Articular chondrocyte of knee joint (primary cell): Measurements from ENCODE around the gene ASB6. TPM values are rescaled to one million over a fixed set of nuclear protein-coding genes. Genes with fewer than 3 reads are reported as not detected.

Source experiments
- total RNA-seq: library from RNA; depleted of rRNA; stranded (reverse); fragments of >200 nt; gene quantifications from 2 replicates; pipeline ENCODE4 v1.2.3, GENCODE V29; 2012

The ASB6 gene
- total RNA-seq, result 17.1 and 19.7 TPM in 2 replicates

DNA sequence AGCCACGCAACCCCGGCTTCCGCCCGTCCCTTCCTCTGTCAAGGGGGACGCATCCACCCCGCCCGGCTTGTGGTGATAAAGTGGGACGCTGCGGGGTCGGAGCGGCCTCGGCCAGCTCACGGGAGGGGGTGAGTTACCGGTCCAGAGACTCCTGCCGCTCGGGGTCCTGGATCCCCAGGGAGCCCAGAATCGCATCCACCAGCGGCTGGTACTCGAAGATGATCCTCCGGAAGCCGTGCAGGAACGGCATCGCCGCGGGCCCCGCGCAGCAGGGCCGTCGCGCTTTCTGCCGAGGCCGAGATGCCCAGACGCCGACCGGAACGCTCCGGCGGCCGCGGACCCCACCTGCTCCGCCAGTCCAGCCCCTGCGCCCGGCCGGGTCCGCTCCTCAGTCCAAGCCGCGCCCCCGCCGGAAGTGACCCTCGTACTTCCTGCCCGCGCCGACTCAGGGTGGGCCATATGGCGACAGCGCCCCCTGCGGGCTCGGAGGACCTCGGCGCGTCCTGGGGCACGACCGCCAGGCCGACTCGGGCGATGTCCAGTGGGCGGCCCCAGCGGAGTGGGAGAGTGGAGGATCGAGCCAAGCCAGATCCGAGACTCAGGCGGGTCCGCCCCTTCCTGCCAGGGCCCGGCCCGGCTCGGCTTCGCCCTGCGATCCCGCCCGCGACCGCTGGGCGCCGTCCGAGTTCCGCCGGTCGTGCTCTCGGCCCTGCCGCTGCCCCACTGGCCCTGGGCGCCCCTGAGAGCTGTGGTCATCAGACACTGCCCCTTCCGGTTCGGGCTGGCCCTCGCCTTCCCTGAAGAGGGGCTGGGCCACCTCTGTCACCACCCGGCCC lies at the start of gene ASB6:
Gene ASB6 (minus strand): TSS at position 402 of the 836 bp plus-strand sequence. CDS start 152 bp downstream, at position 250.

DNA sequence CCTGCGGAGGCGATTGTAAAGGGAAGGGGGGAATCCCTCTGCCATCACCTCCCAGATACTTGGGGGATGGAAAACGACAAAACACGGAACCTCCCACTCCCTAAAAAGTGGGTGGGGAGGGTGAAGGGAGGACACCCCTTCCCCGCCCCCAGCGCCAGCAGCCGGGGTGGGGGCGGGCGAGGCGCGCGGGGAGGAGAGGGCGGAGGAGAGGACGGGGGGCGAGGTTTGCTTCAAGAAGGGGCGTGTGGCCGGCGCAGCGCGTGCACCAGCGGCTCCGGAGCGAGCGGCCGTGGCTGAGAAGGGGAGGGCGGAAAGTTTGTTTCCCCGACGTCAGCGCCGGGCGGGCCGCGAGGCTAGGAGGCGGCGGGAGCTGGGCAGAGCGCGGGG lies 23.4 kb upstream of the ASB6 start, which contains the start of gene PRRX2:
Gene PRRX2 (plus strand): TSS at position 259 of the 387 bp plus-strand sequence. CDS start 221 bp downstream, outside the sequence.

DNA sequence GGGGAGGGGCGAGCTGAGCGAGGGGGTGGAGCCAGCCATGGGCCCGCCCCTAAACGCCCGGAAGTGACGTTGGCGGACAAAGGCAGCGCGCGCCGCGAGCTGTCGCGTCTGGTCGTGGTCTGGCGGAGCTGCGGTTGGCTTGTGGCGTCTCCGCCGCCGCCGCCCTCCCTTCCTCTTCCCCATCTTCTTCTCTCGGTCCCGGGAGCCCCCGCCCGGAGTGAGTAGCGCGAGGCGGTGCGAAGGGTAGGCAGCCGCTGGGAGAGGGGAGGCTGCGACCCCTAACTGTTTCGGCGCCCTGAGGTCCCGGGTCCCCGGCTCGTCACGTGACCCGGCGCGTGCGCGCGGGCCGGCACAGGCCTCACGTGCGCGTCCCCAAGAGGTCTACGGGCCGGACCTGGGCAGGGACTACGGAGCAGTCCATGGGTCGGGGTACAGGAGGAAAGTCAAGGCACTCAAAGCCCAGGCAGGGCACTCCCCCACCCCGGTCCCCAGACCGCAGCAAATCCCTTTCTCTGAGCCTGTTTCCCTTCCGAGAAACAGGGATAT lies 15.8 kb downstream of the ASB6 start, which contains the start of gene NTMT1:
Gene NTMT1 (plus strand): TSS at position 85 of the 546 bp plus-strand sequence. CDS start 6,541 bp downstream, outside the sequence.

DNA sequence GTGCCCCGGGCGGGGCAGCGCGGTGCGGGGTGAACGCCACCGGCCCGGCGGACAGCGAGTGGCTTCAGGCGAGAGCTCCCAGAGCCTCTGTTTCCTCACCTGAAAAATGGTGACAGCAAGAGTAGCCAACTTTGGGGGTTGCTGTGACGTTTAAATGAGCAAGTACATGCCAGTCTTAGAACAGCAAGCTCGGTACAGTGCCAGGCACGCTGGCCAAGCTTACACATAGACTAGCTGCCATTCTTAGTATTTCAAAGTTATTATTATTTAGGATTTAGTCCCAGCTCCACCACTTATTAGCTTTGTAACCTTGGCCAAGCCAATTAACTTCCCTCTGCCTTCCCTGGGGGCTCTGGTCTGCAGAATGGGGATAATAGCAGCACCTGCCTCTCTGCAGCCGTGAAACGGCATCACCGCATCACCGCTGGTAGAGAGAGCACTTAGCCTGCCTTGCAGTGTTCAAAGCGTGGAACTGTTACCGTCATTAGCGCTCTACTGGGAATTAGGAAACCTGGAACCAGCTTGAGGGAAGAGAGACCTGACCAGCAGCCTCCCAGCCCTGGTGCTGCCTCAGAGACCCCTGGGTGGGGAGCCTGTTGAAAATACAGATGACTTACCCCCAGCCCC lies 21.2 kb downstream of the ASB6 start, which contains the start of gene C9orf50:
Gene C9orf50 (minus strand): TSS at position 433 of the 627 bp plus-strand sequence. CDS start 527 bp downstream, outside the sequence.

Other genes starting within 250 kb of the ASB6 start
- gene C9orf50, start 21.1 kb downstream of the ASB6 start, total RNA-seq, result 0.11 TPM in 1 of 2 replicates, not detected in the other
- gene NTMT1, start 16.0 kb downstream of the ASB6 start, total RNA-seq, result 25.1 and 26.4 TPM in 2 replicates
- gene PRRX2, start 23.5 kb upstream of the ASB6 start, total RNA-seq, result 20.9 and 25.9 TPM in 2 replicates
- gene PTGES, start 110.9 kb upstream of the ASB6 start, total RNA-seq, result 27.6 and 38.0 TPM in 2 replicates
- gene TOR1B, start 161.0 kb upstream of the ASB6 start, total RNA-seq, result 24.7 and 32.5 TPM in 2 replicates
- 38.2 and 47.2 TPM in 2 replicates for gene TOR1A, start 182.0 kb upstream of the ASB6 start, total RNA-seq
- 36.2 and 38.0 TPM in 2 replicates for gene C9orf78, start 193.1 kb upstream of the ASB6 start, total RNA-seq
- 7.4 and 7.8 TPM in 2 replicates for gene USP20, start 193.3 kb upstream of the ASB6 start, total RNA-seq